ENCODE results near the gene PAFAH2. TPM values are rescaled to one million over a fixed set of nuclear protein-coding genes. Genes with fewer than 3 reads are reported as not detected.

The PAFAH2 gene
- total RNA-seq, 1 experiment from 2014 or later = 13.0 TPM

GRCh38 chr1:26032656-26033357 is 34.9 kb upstream of the PAFAH2 start:
- no peak overlapping the region for H2AFZ ChIP-seq (ENCODE audit: low read depth, low read length, poor library complexity, severe bottlenecking)
- no peaks in the 10 kb centered on the region for H4K20me1 ChIP-seq (ENCODE audit: insufficient read depth)
- H3K4me1 ChIP-seq (ENCODE audit: control insufficient read depth in 1 of 2, insufficient read depth in 2 of 2, low read length in 2 of 2) = peaks cover 11 to 27% of the 10 kb centered on the region in 2 experiments
- CTCF ChIA-PET = no interaction called here
- BruUV-seq (replicated peaks) = no TSS peak
- H3K4me2 ChIP-seq (ENCODE audit: low read length) = no peak overlapping the region
- no peak overlapping the region for H3K4me3 ChIP-seq (replicated peaks in 1 of 2; ENCODE audit: low read depth in 1 of 2, low read length in 2 of 2)
- H3K27ac ChIP-seq (ENCODE audit: low read depth, low read length) = no peak overlapping the region
- H3K79me2 ChIP-seq (ENCODE audit: insufficient read depth, low read length) = no peaks in the 10 kb centered on the region
- intact Hi-C loops (cut with micrococcal nuclease) = no loop called here
- H3K9me2 ChIP-seq (ENCODE audit: insufficient read depth) = no peaks in the 10 kb centered on the region
- H3K36me3 ChIP-seq (ENCODE audit: control insufficient read depth in 1 of 2, insufficient read depth in 2 of 2, low read length in 2 of 2) = no peaks in the 10 kb centered on the region
- H3K27me3 ChIP-seq (ENCODE audit: insufficient read depth, low read length) = no peaks in the 10 kb centered on the region
- no peak for TF ChIP-seq CBX3 (IDR thresholded peaks at IDR 0.05; ENCODE audit: low read depth)
- no peak for TF ChIP-seq ELF1 (IDR thresholded peaks at IDR 0.05; ENCODE audit: borderline replicate concordance, low read depth)
- TF ChIP-seq ZFX (IDR thresholded peaks at IDR 0.05) = no peak
- no peak for TF ChIP-seq EZH2 (IDR thresholded peaks at IDR 0.05)
- TF ChIP-seq JUND (IDR thresholded peaks at IDR 0.05) = no peak
- TF ChIP-seq REST (IDR thresholded peaks at IDR 0.05; ENCODE audit: low read depth) = no peak
- no peak for TF ChIP-seq POLR2A (IDR thresholded peaks at IDR 0.05; ENCODE audit: borderline replicate concordance, extremely low read depth, insufficient read depth, insufficient read length)
- no peak for TF ChIP-seq TCF7L2 (IDR thresholded peaks at IDR 0.05; ENCODE audit: borderline replicate concordance, extremely low read depth, insufficient read depth, insufficient read length)
- TF ChIP-seq RAD21 (IDR thresholded peaks at IDR 0.05; ENCODE audit: low read depth) = no peak
- no peak for TF ChIP-seq ZBTB33 (IDR thresholded peaks at IDR 0.05; ENCODE audit: extremely low read depth, insufficient replicate concordance, low read length)
- no peak for TF ChIP-seq POLR2AphosphoS5 (IDR thresholded peaks at IDR 0.05; ENCODE audit: low read depth, low read length)
- TF ChIP-seq SRF (IDR thresholded peaks at IDR 0.05; ENCODE audit: low read depth) = no peak
- TF ChIP-seq ATF3 (IDR thresholded peaks at IDR 0.05) = no peak
- no peak for TF ChIP-seq SIN3A (IDR thresholded peaks at IDR 0.05; ENCODE audit: low read depth)
- no peak for TF ChIP-seq MAX (IDR thresholded peaks at IDR 0.05)
- DNase-seq (ENCODE audit: low read depth, low spot score) (no peak), ATAC-seq (no peak)
- RAD21 ChIA-PET (ENCODE audit: low non-redundant PET in 1 of 2, low total read pairs in 2 of 2, uncharacterized antibody in 2 of 2, unreplicated experiment in 2 of 2) = no interaction called here
- POLR2A ChIA-PET = no interaction called here
- no peak overlapping the region for H3K9ac ChIP-seq (ENCODE audit: low read length)
- H3K9me3 ChIP-seq (ENCODE audit: control insufficient read depth in 1 of 2, insufficient read depth in 1 of 2, low read depth in 1 of 2, low read length in 2 of 2) = no peaks in the 10 kb centered on the region
